RWPE2 (cell line): ENCODE data around the gene RPS28.
"Not testable (repeated sequence)": the region's sequence is repeated elsewhere in the genome, so short reads cannot be mapped to it uniquely, and the experiment has no call there.

Experiments used
- ATAC-seq: fragments of 200-7000 bp; cut with Tn5 transposase; 3 replicates; pipeline ENCODE4 v1.9.1; 2021; ENCODE audit warnings: low read depth
- DNase-seq: peaks from one replicate; pipeline ENCODE4 v3.0.0-alpha.2; 2020; ENCODE audit warnings: low spot score
- H3K27ac ChIP-seq: fragments of 450-650 bp; 2 replicates; pipeline ENCODE4 v1.5.1; 2017; ENCODE audit warnings: mild to moderate bottlenecking; ENCODE audit not compliant: poor library complexity, severe bottlenecking
- H3K27me3 ChIP-seq: fragments of 250-450 bp; sonication (Bioruptor Pico); 2 replicates; pipeline ENCODE4 v1.5.1; 2021; ENCODE audit warnings: mild to moderate bottlenecking, moderate library complexity; ENCODE audit not compliant: insufficient read depth, poor library complexity, severe bottlenecking
- H3K36me3 ChIP-seq: fragments of 250-450 bp; sonication (Bioruptor Pico); 2 replicates; pipeline ENCODE4 v1.5.1; 2020; ENCODE audit warnings: low read depth, mild to moderate bottlenecking, moderate library complexity
- H3K4me1 ChIP-seq: fragments of 250-450 bp; sonication (Bioruptor Pico); 2 replicates; pipeline ENCODE4 v1.5.1; 2021; ENCODE audit warnings: mild to moderate bottlenecking, moderate library complexity; ENCODE audit not compliant: insufficient read depth, poor library complexity, severe bottlenecking
- H3K4me3 ChIP-seq: fragments of 250-450 bp; sonication (Bioruptor Pico); 2 replicates; pipeline ENCODE4 v1.5.1; 2021; ENCODE audit warnings: mild to moderate bottlenecking, moderate library complexity; ENCODE audit not compliant: severe bottlenecking
- H3K9me3 ChIP-seq: fragments of 250-450 bp; sonication (Bioruptor Pico); 2 replicates; pipeline ENCODE4 v1.5.1; 2021; ENCODE audit warnings: mild to moderate bottlenecking, moderate library complexity; ENCODE audit not compliant: severe bottlenecking
- TF ChIP-seq, protein P1 (sequence below): fragments of 450-650 bp; IDR thresholded peaks from one replicate; pipeline ENCODE4 v1.5.1; 2017; ENCODE audit warnings: mild to moderate bottlenecking, moderate library complexity; ENCODE audit not compliant: poor library complexity, severe bottlenecking

RPS28 gene

GRCh38 chr19:8343483-8343844, 22.2 kb downstream of the RPS28 start:
- no peaks in the 10 kb centered on the region for H3K4me1 ChIP-seq
- TF ChIP-seq, protein P1, sequence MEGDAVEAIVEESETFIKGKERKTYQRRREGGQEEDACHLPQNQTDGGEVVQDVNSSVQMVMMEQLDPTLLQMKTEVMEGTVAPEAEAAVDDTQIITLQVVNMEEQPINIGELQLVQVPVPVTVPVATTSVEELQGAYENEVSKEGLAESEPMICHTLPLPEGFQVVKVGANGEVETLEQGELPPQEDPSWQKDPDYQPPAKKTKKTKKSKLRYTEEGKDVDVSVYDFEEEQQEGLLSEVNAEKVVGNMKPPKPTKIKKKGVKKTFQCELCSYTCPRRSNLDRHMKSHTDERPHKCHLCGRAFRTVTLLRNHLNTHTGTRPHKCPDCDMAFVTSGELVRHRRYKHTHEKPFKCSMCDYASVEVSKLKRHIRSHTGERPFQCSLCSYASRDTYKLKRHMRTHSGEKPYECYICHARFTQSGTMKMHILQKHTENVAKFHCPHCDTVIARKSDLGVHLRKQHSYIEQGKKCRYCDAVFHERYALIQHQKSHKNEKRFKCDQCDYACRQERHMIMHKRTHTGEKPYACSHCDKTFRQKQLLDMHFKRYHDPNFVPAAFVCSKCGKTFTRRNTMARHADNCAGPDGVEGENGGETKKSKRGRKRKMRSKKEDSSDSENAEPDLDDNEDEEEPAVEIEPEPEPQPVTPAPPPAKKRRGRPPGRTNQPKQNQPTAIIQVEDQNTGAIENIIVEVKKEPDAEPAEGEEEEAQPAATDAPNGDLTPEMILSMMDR, result no peak
- DNase-seq, result no peak
- no peaks in the 10 kb centered on the region for H3K9me3 ChIP-seq
- peak overlapping the region; percentile 41 for H3K4me3 ChIP-seq
- no peaks in the 10 kb centered on the region for H3K27me3 ChIP-seq
- H3K27ac ChIP-seq, result no peak overlapping the region
- peak; percentile 18; the same call in 1 of the 3 replicates for ATAC-seq
- H3K36me3 ChIP-seq, result no peaks in the 10 kb centered on the region

DNA sequence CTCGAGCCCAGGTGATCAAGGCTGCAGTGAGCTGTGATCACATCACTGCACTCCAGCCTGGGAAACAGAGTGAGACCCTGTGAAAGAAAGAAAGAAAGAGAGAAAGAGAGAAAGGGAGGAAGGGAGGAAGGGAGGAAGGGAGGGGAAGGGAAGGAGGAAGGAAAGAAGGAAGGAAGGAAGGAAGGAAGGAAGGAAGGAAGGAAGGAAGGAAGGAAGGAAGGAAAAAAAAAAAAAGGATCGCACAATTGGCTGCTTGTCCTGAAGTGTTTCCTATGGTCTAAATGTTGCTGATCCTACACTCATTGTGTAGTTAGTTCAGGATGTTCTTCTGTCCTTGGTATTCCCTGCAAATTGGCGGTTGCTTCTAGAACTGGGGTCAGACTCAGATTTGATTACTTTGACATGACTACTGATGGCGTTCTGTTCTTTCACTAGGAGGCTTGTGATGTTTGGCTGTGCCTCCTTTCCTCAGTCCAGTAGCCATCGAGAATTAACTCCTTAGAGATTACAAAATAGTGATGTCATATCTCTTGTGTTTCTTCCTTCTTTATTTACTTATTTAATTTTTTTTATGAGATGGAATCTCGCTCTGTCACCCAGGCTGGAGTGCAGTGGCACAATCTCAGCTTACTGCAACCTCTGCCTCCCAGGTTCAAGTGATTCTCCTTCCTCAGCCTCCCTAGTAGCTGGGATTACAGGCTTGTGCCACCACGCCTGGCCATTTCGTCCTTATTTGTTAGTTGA, 28.5 kb downstream of the RPS28 start:
- not testable (repeated sequence) for H3K4me3 ChIP-seq, DNase-seq, H3K27me3 ChIP-seq, H3K9me3 ChIP-seq, H3K36me3 ChIP-seq, H3K4me1 ChIP-seq, ATAC-seq, H3K27ac ChIP-seq

DNA sequence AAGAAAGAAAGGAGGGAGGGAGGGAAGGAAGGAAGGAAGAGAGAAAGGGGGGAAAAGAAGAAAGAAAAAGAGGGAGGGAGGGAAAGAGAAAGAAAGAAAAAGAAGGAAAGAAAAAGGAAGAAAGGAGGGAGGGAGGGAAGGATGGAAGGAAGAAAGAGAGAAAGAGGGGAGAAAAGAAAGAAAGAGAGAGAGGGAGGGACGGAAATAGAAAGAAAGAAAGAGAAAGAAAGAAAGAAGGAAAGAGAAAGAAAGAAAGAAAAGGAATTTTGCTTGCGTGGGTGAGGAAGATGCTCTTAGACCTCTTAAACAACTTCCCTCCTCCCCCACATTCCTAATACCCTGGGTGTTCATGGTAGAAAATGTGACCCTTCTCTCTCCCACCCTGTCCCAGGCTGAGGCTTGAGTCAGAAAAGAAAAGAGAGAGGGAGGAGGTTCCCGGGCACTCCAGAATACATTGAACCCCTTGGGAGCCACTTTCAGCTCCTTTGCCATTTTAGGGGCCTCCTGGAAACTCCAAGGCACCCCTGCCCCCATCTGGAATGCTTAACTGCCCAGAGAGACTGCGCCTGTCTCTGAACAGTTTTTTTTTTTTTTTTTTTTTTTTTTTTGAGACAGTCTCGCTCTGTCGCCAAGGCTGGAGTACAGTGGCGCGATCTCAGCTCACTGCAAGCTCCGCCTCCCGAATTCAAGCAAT, 31.0 kb downstream of the RPS28 start:
- Histone ChIP-seq H3K27me3 (no peaks in the 10 kb centered on the region), H3K4me1 (peaks cover 18% of the 10 kb centered on the region), H3K9me3 (no peaks in the 10 kb centered on the region), H3K36me3 (no peaks in the 10 kb centered on the region), H3K4me3 (no peak overlapping the region), H3K27ac (no peak overlapping the region)
- TF ChIP-seq, protein P1, result no peak
- ATAC-seq (no peak), DNase-seq (no peak)

DNA sequence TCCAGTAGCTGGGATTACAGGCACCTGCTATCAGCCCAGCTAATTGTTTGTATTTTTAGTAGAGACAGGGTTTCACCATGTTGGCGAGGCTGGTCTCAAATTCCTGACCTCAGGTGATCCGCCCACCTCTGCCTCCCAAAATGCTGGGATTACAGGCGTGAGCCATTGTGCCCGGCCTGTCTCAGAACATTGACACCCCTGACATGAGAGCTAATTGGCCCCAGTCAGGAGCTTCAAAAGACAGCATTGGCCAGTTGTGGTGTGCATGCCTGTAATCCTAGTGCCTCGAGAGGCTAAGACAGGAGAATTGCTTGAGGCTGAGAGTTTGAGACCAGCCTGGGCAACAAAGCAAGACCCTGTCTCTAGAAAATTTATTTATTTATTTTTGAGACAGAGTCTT, 31.5 kb downstream of the RPS28 start:
- H3K27ac ChIP-seq, H3K27me3 ChIP-seq, DNase-seq, H3K9me3 ChIP-seq, ATAC-seq, H3K36me3 ChIP-seq, H3K4me3 ChIP-seq: not testable (repeated sequence)
- peaks cover 18% of the 10 kb centered on the region for H3K4me1 ChIP-seq

GRCh38 chr19:8355631-8356402, 34.5 kb downstream of the RPS28 start:
- H3K36me3 ChIP-seq, result no peaks in the 10 kb centered on the region
- peak; percentile 87 for DNase-seq
- no peak overlapping the region for H3K4me3 ChIP-seq
- H3K27ac ChIP-seq, result peak overlapping the region; percentile 97
- H3K27me3 ChIP-seq, result no peaks in the 10 kb centered on the region
- peaks cover 18% of the 10 kb centered on the region for H3K4me1 ChIP-seq
- TF ChIP-seq, protein P1, result no peak
- ATAC-seq, result peak; percentile 90
- no peaks in the 10 kb centered on the region for H3K9me3 ChIP-seq
